Neural crest cell (in vitro differentiated cells): Measurements from ENCODE around the gene NEDD1. TPM values are rescaled to one million over a fixed set of nuclear protein-coding genes. Genes with fewer than 3 reads are reported as not detected.

Source experiments
- DNase-seq: peaks from one replicate; pipeline ENCODE4 v3.0.0; 2021; ENCODE audit warnings: low read depth, mixed read lengths, low spot score
- H3K27ac Mint-ChIP-seq: one replicate; pipeline ENCODE4 v1.8.0; 2021; ENCODE audit warnings: mild to moderate bottlenecking, mixed read lengths; ENCODE audit not compliant: unreplicated experiment
- H3K27me3 Mint-ChIP-seq: 2 replicates; pipeline ENCODE4 v1.8.0; 2021; ENCODE audit warnings: low read depth, mild to moderate bottlenecking, mixed read lengths
- H3K36me3 Mint-ChIP-seq: 2 replicates; pipeline ENCODE4 v1.8.0; 2021; ENCODE audit warnings: low read depth, mild to moderate bottlenecking, mixed read lengths
- H3K4me1 Mint-ChIP-seq: 2 replicates; pipeline ENCODE4 v1.8.0; 2021; ENCODE audit warnings: mixed read lengths
- H3K4me3 Mint-ChIP-seq: one replicate; pipeline ENCODE4 v1.8.0; 2021; ENCODE audit warnings: mild to moderate bottlenecking, mixed read lengths
- H3K9me3 Mint-ChIP-seq: 2 replicates; pipeline ENCODE4 v1.8.0; 2021; ENCODE audit warnings: mixed read lengths
- CTCF ChIP-seq: fragments of 200-600 bp; sonication (generic); conservative IDR thresholded peaks from 2 replicates; pipeline ENCODE4 v1.5.0; 2021; ENCODE audit warnings: antibody characterized with exemption, mild to moderate bottlenecking
- total RNA-seq: library from RNA; stranded (reverse); gene quantifications from 2 replicates; pipeline ENCODE4 v1.2.1, GENCODE V29; 2021

NEDD1 gene
- total RNA-seq, 1 donor from 2014 or later = 37.3 TPM

GRCh38 chr12:96980991-96981414 is 73.9 kb downstream of the NEDD1 start:
- H3K36me3 Mint-ChIP-seq = no peaks in the 10 kb centered on the region

GRCh38 chr12:96981911-96982310 is 74.9 kb downstream of the NEDD1 start:
- H3K4me1 Mint-ChIP-seq = peaks cover 34% of the 10 kb centered on the region
- no peaks in the 10 kb centered on the region for H3K36me3 Mint-ChIP-seq
- no peak for TF ChIP-seq CTCF
- peak overlapping the region; percentile 7 for H3K27ac Mint-ChIP-seq
- DNase-seq = no peak
- H3K27me3 Mint-ChIP-seq = peaks cover 3% of the 10 kb centered on the region
- no peak overlapping the region for H3K4me3 Mint-ChIP-seq
- H3K9me3 Mint-ChIP-seq = no peaks in the 10 kb centered on the region

More at GRCh38 chr12:96980991-96981414, 73.9 kb downstream of the NEDD1 start:
- no peak for DNase-seq
- H3K4me3 Mint-ChIP-seq = no peak overlapping the region
- TF ChIP-seq CTCF = no peak
- H3K27me3 Mint-ChIP-seq = peaks cover under 1% of the 10 kb centered on the region
- H3K4me1 Mint-ChIP-seq = peaks cover 25% of the 10 kb centered on the region
- no peaks in the 10 kb centered on the region for H3K9me3 Mint-ChIP-seq
- H3K27ac Mint-ChIP-seq = peak overlapping the region; percentile 14

GRCh38 chr12:96982671-96983070 is 75.6 kb downstream of the NEDD1 start:
- Mint-ChIP-seq H3K4me3 (no peak overlapping the region), H3K36me3 (no peaks in the 10 kb centered on the region), H3K4me1 (peaks cover 39% of the 10 kb centered on the region), H3K27me3 (peaks cover 3% of the 10 kb centered on the region), H3K9me3 (no peaks in the 10 kb centered on the region), H3K27ac (no peak overlapping the region)
- DNase-seq = no peak
- TF ChIP-seq CTCF = no peak

- TF ChIP-seq CTCF = peak; percentile 87
- H3K27ac Mint-ChIP-seq = no peak overlapping the region
- peaks cover 68% of the 10 kb centered on the region for H3K4me1 Mint-ChIP-seq
- no peaks in the 10 kb centered on the region for H3K9me3 Mint-ChIP-seq
- DNase-seq = no peak
- peaks cover 3% of the 10 kb centered on the region for H3K27me3 Mint-ChIP-seq
- H3K36me3 Mint-ChIP-seq = no peaks in the 10 kb centered on the region
- H3K4me3 Mint-ChIP-seq = peak overlapping the region; percentile 70
Observed at GRCh38 chr12:96985515-96986362, 78.7 kb downstream of the NEDD1 start.

GRCh38 chr12:96986883-96987523 is 79.9 kb downstream of the NEDD1 start:
- TF ChIP-seq CTCF = peak; percentile 82
- no peaks in the 10 kb centered on the region for H3K9me3 Mint-ChIP-seq
- H3K36me3 Mint-ChIP-seq = no peaks in the 10 kb centered on the region
- H3K4me1 Mint-ChIP-seq = peaks cover 68% of the 10 kb centered on the region
- H3K4me3 Mint-ChIP-seq = peak overlapping the region; percentile 64
- DNase-seq = peak; percentile 38
- H3K27ac Mint-ChIP-seq = no peak overlapping the region
- peaks cover 3% of the 10 kb centered on the region for H3K27me3 Mint-ChIP-seq
